ENCODE results near the gene ZNF324. TPM values are rescaled to one million over a fixed set of nuclear protein-coding genes. Genes with fewer than 3 reads are reported as not detected.

The ZNF324 gene
- total RNA-seq, 2 experiments from 2014 or later = 11.9 to 23.3 TPM

GRCh38 chr19:58479736-58480480 lies 13.0 kb downstream of the ZNF324 start:
- Histone ChIP-seq H3K79me2 (ENCODE audit: insufficient read depth, low read depth, low read length) (no peaks in the 10 kb centered on the region), H3K4me1 (ENCODE audit: insufficient read depth, low read length, poor library complexity, severe bottlenecking) (peaks cover 16% of the 10 kb centered on the region), H3K27ac (ENCODE audit: low read depth, low read length, poor library complexity, severe bottlenecking) (no peak overlapping the region), H3K36me3 (ENCODE audit: insufficient read depth, low read length) (no peaks in the 10 kb centered on the region), H3K9me3 (ENCODE audit: low read length) (no peaks in the 10 kb centered on the region), H3K9me2 (ENCODE audit: insufficient read depth, low read length) (no peaks in the 10 kb centered on the region), H3K4me3 (ENCODE audit: low read depth, low read length, poor library complexity, severe bottlenecking) (no peak overlapping the region), H2AFZ (ENCODE audit: low read length) (no peak overlapping the region), H4K20me1 (ENCODE audit: insufficient read depth, low read length) (no peaks in the 10 kb centered on the region), H3K4me2 (ENCODE audit: low read length) (no peak overlapping the region)
- ChIA-PET CTCF (ENCODE audit: unreplicated experiment) (interaction anchor here (0.7 kb wide), 1 partner anchor 134 kb away, joined by 6 read pairs; no protein-coding TSS in a partner anchor), POLR2A (no interaction called here)
- BruUV-seq (replicated peaks) = no TSS peak
- TF ChIP-seq CTCF (conservative IDR thresholded peaks at IDR 0.05; ENCODE audit: low read length) (no peak), EZH2phosphoT487 (IDR thresholded peaks at IDR 0.05; ENCODE audit: borderline replicate concordance, low read depth, low read length) (no peak)
- intact Hi-C loops (cut with micrococcal nuclease; ENCODE audit: unreplicated experiment) = loop anchor here (5.0 kb wide), 1 partner anchor 133 kb away; no protein-coding TSS in a partner anchor
- DNase-seq (ENCODE audit: low spot score) = no peak

- no peak for TF ChIP-seq EZH2phosphoT487 (IDR thresholded peaks at IDR 0.05; ENCODE audit: borderline replicate concordance, low read depth, low read length)
- TF ChIP-seq CTCF (conservative IDR thresholded peaks at IDR 0.05; ENCODE audit: low read length) = no peak
- ChIA-PET CTCF (ENCODE audit: unreplicated experiment) (no interaction called here), POLR2A (no interaction called here)
- H3K4me2 ChIP-seq (ENCODE audit: low read length) = no peak overlapping the region
- no peak for DNase-seq (ENCODE audit: low spot score)
- no peak overlapping the region for H2AFZ ChIP-seq (ENCODE audit: low read length)
- no peaks in the 10 kb centered on the region for H3K36me3 ChIP-seq (ENCODE audit: insufficient read depth, low read length)
- H4K20me1 ChIP-seq (ENCODE audit: insufficient read depth, low read length) = no peaks in the 10 kb centered on the region
- no peaks in the 10 kb centered on the region for H3K79me2 ChIP-seq (ENCODE audit: insufficient read depth, low read depth, low read length)
- H3K9me2 ChIP-seq (ENCODE audit: insufficient read depth, low read length) = no peaks in the 10 kb centered on the region
- no peak overlapping the region for H3K4me3 ChIP-seq (ENCODE audit: low read depth, low read length, poor library complexity, severe bottlenecking)
- H3K4me1 ChIP-seq (ENCODE audit: insufficient read depth, low read length, poor library complexity, severe bottlenecking) = peaks cover 11% of the 10 kb centered on the region
- H3K27ac ChIP-seq (ENCODE audit: low read depth, low read length, poor library complexity, severe bottlenecking) = no peak overlapping the region
- no TSS peak for BruUV-seq (replicated peaks)
- intact Hi-C loops (cut with micrococcal nuclease; ENCODE audit: unreplicated experiment) = no loop called here
- H3K9me3 ChIP-seq (ENCODE audit: low read length) = no peaks in the 10 kb centered on the region
These were observed 13.6 kb downstream of the ZNF324 start for GRCh38 chr19:58480481-58480830.

GRCh38 chr19:58480831-58481230 lies 14.0 kb downstream of the ZNF324 start:
- Histone ChIP-seq H4K20me1 (ENCODE audit: insufficient read depth, low read length) (no peaks in the 10 kb centered on the region), H3K9me3 (ENCODE audit: low read length) (no peaks in the 10 kb centered on the region), H3K4me2 (ENCODE audit: low read length) (no peak overlapping the region), H3K79me2 (ENCODE audit: insufficient read depth, low read depth, low read length) (no peaks in the 10 kb centered on the region), H3K4me1 (ENCODE audit: insufficient read depth, low read length, poor library complexity, severe bottlenecking) (peaks cover 11% of the 10 kb centered on the region), H3K9me2 (ENCODE audit: insufficient read depth, low read length) (no peaks in the 10 kb centered on the region), H3K36me3 (ENCODE audit: insufficient read depth, low read length) (no peaks in the 10 kb centered on the region), H2AFZ (ENCODE audit: low read length) (no peak overlapping the region), H3K27ac (ENCODE audit: low read depth, low read length, poor library complexity, severe bottlenecking) (no peak overlapping the region), H3K4me3 (ENCODE audit: low read depth, low read length, poor library complexity, severe bottlenecking) (no peak overlapping the region)
- POLR2A ChIA-PET = no interaction called here
- BruUV-seq (replicated peaks) = no TSS peak
- CTCF ChIA-PET (ENCODE audit: unreplicated experiment) = no interaction called here
- DNase-seq (ENCODE audit: low spot score) = no peak
- TF ChIP-seq EZH2phosphoT487 (IDR thresholded peaks at IDR 0.05; ENCODE audit: borderline replicate concordance, low read depth, low read length) (no peak), CTCF (conservative IDR thresholded peaks at IDR 0.05; ENCODE audit: low read length) (no peak)
- intact Hi-C loops (cut with micrococcal nuclease; ENCODE audit: unreplicated experiment) = no loop called here
